IMR-90 (cell line): ENCODE measurements around the gene RGL1. TPM values are rescaled to one million over a fixed set of nuclear protein-coding genes. Genes with fewer than 3 reads are reported as not detected.
A peak's percentile ranks its signal among the peaks of the same experiment; 100 is the strongest.

ENCODE experiments used
- ATAC-seq: fragments of 200-7000 bp; cut with Tn5 transposase; 2 replicates; pipeline ENCODE4 v1.9.1; 2020; ENCODE audit warnings: low read depth, mild to moderate bottlenecking, moderate library complexity
- BruUV-seq: library from RNA; stranded (reverse); fragments of 400-500 nt; replicated peaks from 2 replicates; lab custom pipeline; 2021; lab: Mats Ljungman, UMichigan
- CTCF ChIA-PET: fragments of 300-600 bp; formaldehyde crosslinking; extraction: SDS; loops from one replicate; lab custom pipeline; 2021; ENCODE audit warnings: antibody characterized with exemption; lab: Yijun Ruan, JAX
- POLR2A ChIA-PET: fragments of 300-600 bp; sonication (Branson Sonifier 250); formaldehyde crosslinking; loops from one replicate; lab custom pipeline; 2022; ENCODE audit warnings: antibody characterized with exemption; ENCODE audit not compliant: unreplicated experiment; lab: Charles Lee
- DNase-seq: peaks from one replicate; pipeline ENCODE4 v3.0.0; 2013
- H2AFZ ChIP-seq: replicated peaks from 2 replicates; pipeline ENCODE3; 2013; ENCODE audit warnings: low read length, mild to moderate bottlenecking; ENCODE audit not compliant: poor library complexity
- H2AK5ac ChIP-seq: 2 replicates; pipeline ENCODE4 v1.6.1; 2013; ENCODE audit warnings: low read depth, low read length, inconsistent platforms
- H2AK9ac ChIP-seq: replicated peaks from 2 replicates; pipeline ENCODE3; 2013; ENCODE audit warnings: mild to moderate bottlenecking, low read depth, low read length, moderate library complexity; ENCODE audit not compliant: poor library complexity
- H2BK120ac ChIP-seq: 2 replicates; pipeline ENCODE4 v1.6.1; 2013; ENCODE audit warnings: low read depth, low read length, inconsistent platforms
- H2BK15ac ChIP-seq: 3 replicates; pipeline ENCODE4 v1.6.1; 2013; ENCODE audit warnings: low read depth, low read length, inconsistent platforms
- H2BK20ac ChIP-seq: 2 replicates; pipeline ENCODE4 v1.6.1; 2013; ENCODE audit warnings: low read depth, mild to moderate bottlenecking, inconsistent platforms, low read length, moderate library complexity
- H2BK5ac ChIP-seq: 2 replicates; pipeline ENCODE4 v1.6.1; 2013; ENCODE audit warnings: mild to moderate bottlenecking, low read depth, low read length, inconsistent platforms; ENCODE audit not compliant: poor library complexity, severe bottlenecking
- H3K14ac ChIP-seq: replicated peaks from 2 replicates; pipeline ENCODE4 v1.6.1; 2013; ENCODE audit warnings: low read depth, low read length, inconsistent platforms
- H3K18ac ChIP-seq: 2 replicates; pipeline ENCODE4 v1.6.1; 2013; ENCODE audit warnings: low read depth, low read length, control low read depth
- H3K23ac ChIP-seq: 2 replicates; pipeline ENCODE4 v1.6.1; 2013; ENCODE audit warnings: low read depth, low read length, inconsistent platforms
- H3K27ac ChIP-seq: 2 replicates; pipeline ENCODE4 v1.5.1; 2013; ENCODE audit warnings: mild to moderate bottlenecking, control low read depth, low read length; ENCODE audit not compliant: insufficient read depth
- H3K27me3 ChIP-seq: 2 replicates; pipeline ENCODE4 v1.6.1; 2013; ENCODE audit warnings: low read length; ENCODE audit not compliant: control insufficient read depth, insufficient read depth
- H3K36me3 ChIP-seq: 2 replicates; pipeline ENCODE4 v1.6.1; 2013; ENCODE audit warnings: low read length, mixed read lengths; ENCODE audit not compliant: control insufficient read depth, insufficient read depth
- H3K4ac ChIP-seq: 2 replicates; pipeline ENCODE4 v1.6.1; 2013; ENCODE audit warnings: low read depth, low read length, inconsistent platforms
- H3K4me1 ChIP-seq: 2 replicates; pipeline ENCODE4 v1.6.1; 2013; ENCODE audit warnings: low read length, mixed read lengths; ENCODE audit not compliant: control insufficient read depth, insufficient read depth
- H3K4me2 ChIP-seq: 2 replicates; pipeline ENCODE4 v1.6.1; 2013; ENCODE audit warnings: low read depth, mild to moderate bottlenecking, control low read depth, low read length, moderate library complexity
- H3K4me3 ChIP-seq: 2 replicates; pipeline ENCODE4 v1.5.1; 2013; ENCODE audit warnings: low read depth, mild to moderate bottlenecking, control low read depth, low read length, moderate library complexity; ENCODE audit not compliant: insufficient read depth
- H3K56ac ChIP-seq: 2 replicates; pipeline ENCODE4 v1.6.1; 2013; ENCODE audit warnings: low read length, inconsistent platforms; ENCODE audit not compliant: insufficient read depth; ENCODE audit errors: extremely low read depth
- H3K79me1 ChIP-seq, 2 experiments: 2 replicates each; pipeline ENCODE4 v1.6.1; 2013; ENCODE audit warnings: low read length in 2 of 2, inconsistent platforms in 1 of 2, low read depth in 1 of 2
- H3K9ac ChIP-seq: 2 replicates; pipeline ENCODE4 v1.6.1; 2013; ENCODE audit warnings: low read depth, low read length, control low read depth
- H3K9me1 ChIP-seq: 2 replicates; pipeline ENCODE4 v1.6.1; 2013; ENCODE audit warnings: low read length, inconsistent platforms; ENCODE audit not compliant: insufficient read depth
- H3K9me3 ChIP-seq: 2 replicates; pipeline ENCODE4 v1.6.1; 2013; ENCODE audit warnings: low read length; ENCODE audit not compliant: control insufficient read depth, insufficient read depth
- H4K20me1 ChIP-seq: 2 replicates; pipeline ENCODE4 v1.6.1; 2013; ENCODE audit warnings: low read length, inconsistent platforms; ENCODE audit not compliant: insufficient read depth
- H4K5ac ChIP-seq: 2 replicates; pipeline ENCODE4 v1.6.1; 2013; ENCODE audit warnings: mild to moderate bottlenecking, low read depth, low read length, control low read depth
- H4K8ac ChIP-seq, 2 experiments: 2 replicates each; pipeline ENCODE4 v1.6.1; 2013; ENCODE audit warnings: low read depth in 2 of 2, low read length in 2 of 2, control low read depth in 1 of 2, inconsistent platforms in 1 of 2
- H4K91ac ChIP-seq: 2 replicates; pipeline ENCODE4 v1.6.1; 2013; ENCODE audit warnings: low read depth, low read length, inconsistent platforms; ENCODE audit not compliant: insufficient read depth
- FOS ChIP-seq: fragments of 150-350 bp; IDR thresholded peaks from 2 replicates; pipeline ENCODE4 v1.6.1; 2016; ENCODE audit warnings: low read depth, low read length
- MXI1 ChIP-seq: IDR thresholded peaks from 2 replicates; pipeline ENCODE4 v1.6.1; 2012; ENCODE audit warnings: low read depth, mild to moderate bottlenecking, low read length, moderate library complexity, borderline replicate concordance
- SMC3 ChIP-seq: fragments of 150-350 bp; IDR thresholded peaks from 2 replicates; pipeline ENCODE4 v1.6.1; 2016; ENCODE audit warnings: low read depth, mild to moderate bottlenecking, antibody characterized with exemption, low read length, moderate library complexity
- WGBS, 2 experiments: methylation state at CpG; one replicate each; pipeline versions ENCODE4 v1.1.5 to v1.1.7; 2013; ENCODE audit warnings: missing lambda C conversion rate in 2 of 2; ENCODE audit not compliant: insufficient read length in 1 of 2; ENCODE audit errors: extremely low coverage in 2 of 2; 5-methylcytosine and 5-hydroxymethylcytosine counted together
- dilution Hi-C: fragments of 300-500 bp; cut with HindIII; formaldehyde crosslinking; loops from one replicate; pipeline ENCODE4 v1.14.3; 2018; ENCODE audit warnings: low sequenced_read_pairs; ENCODE audit not compliant: unreplicated experiment
- in situ Hi-C: fragments of 300-500 bp; cut with MboI; formaldehyde crosslinking; loops from 3 replicates; pipeline ENCODE4 v1.14.3; 2019; ENCODE audit warnings: low sequenced_read_pairs, inconsistent platforms, mixed read lengths
- intact Hi-C: fragments of 100-400 bp; cut with micrococcal nuclease; formaldehyde crosslinking; loops from 2 replicates; pipeline ENCODE4 v1.10.0; 2022
- polyA plus RNA-seq, 3 experiments: library from polyadenylated mRNA; depleted of rRNA; stranded (reverse); fragments of >200 nt; gene quantifications; 2 replicates each; pipeline ENCODE4 v1.2.3, GENCODE V29; 2012; ENCODE audit warnings: low replicate concordance in 1 of 3
- total RNA-seq: library from RNA; depleted of rRNA; stranded (reverse); fragments of >200 nt; gene quantifications from 2 replicates; pipeline ENCODE4 v1.2.3, GENCODE V29; 2012

RGL1 gene
- total and polyA plus RNA-seq, 2 of the 4 experiments (the other 2 are of a cell fraction), result 4.7 to 7.5 TPM

DNA sequence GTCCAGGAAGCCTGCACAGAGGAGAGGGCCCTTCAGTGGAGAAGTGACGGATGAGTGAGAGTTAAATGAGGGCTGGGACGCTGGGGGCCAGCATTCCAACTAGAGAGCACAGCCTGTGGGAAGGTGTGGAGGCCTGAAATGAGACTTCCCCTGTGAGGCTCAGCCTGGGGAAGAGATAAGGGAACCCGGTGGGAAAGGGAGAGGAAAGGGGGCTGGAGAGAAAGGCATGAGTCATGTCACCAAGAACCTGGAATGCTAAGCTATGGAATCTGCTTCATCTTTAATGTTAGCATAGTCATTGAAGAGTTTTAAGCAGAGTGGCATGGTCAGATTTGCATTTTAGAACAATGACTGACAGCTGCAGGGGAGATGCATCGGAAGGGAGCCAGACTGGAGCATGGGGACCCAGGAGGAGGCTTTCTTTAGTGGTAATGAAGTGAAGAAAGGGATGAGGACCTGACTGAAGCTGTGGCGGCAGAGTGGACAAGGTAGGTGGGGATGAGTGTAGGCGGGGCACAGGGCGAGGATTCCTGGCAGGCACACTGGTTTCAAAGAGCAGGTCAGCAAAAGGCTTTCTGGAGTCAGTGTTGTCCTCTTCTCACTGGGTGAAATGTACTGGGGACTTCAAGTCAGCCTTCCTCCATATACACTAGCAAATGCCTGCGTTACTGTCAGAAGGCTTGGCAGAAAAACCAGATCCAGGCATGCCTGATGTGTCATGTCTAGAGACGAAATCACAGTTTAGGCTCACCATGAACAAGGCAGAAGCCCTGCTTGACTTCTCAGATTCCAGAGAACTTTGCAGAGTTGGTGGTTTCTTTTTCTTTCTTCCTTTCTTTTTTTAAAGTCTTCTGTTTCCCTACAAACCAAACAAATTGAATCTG, 8.0 kb downstream of the RGL1 start:
- H3K4me3 ChIP-seq, result no peak overlapping the region
- in situ Hi-C loops, result no loop called here
- 40% methylated on average over 2 of the region's 9 CpGs; no CpG with 5 or more reads in 1 of the 2 experiments for WGBS, 2 experiments

More for the DNA sequence above, 8.0 kb downstream of the RGL1 start:
- Histone ChIP-seq H3K23ac (no peak overlapping the region), H3K14ac (no peak overlapping the region), H3K9me3 (no peaks in the 10 kb centered on the region), H3K56ac (no peak overlapping the region), H2AK9ac (no peak overlapping the region), H4K91ac (peak overlapping the region; percentile 4; the same call in 1 of the 2 replicates), H2BK20ac (0 out of 2 replicates have a peak overlapping the region, but pooled peaks have one; percentile 10), H2AK5ac (peak overlapping the region; percentile 63; the same call in 1 of the 2 replicates), H2BK5ac (no peak overlapping the region), H3K27me3 (no peaks in the 10 kb centered on the region), H3K9me1 (peaks cover 9% of the 10 kb centered on the region), H2BK15ac (peak overlapping the region; percentile 7; the same call in 1 of the 3 replicates), H3K18ac (no peak overlapping the region), H2AFZ (no peak overlapping the region), H3K4me2 (peak overlapping the region; percentile 29), H4K20me1 (peaks cover 6% of the 10 kb centered on the region; the same call in 1 of the 2 replicates), H3K4ac (peak overlapping the region; percentile 16; the same call in 1 of the 2 replicates), H3K9ac (no peak overlapping the region), H3K79me1 (peaks cover 6 to 44% of the 10 kb centered on the region in 2 experiments), H4K8ac (peak overlapping the region in 1 of 2 experiments; percentile 5; a peak in 1 of 4 replicates), H3K4me1 (peaks cover 12% of the 10 kb centered on the region), H3K36me3 (no peaks in the 10 kb centered on the region), H4K5ac (no peak overlapping the region), H3K27ac (no peak overlapping the region), H2BK120ac (peak overlapping the region; percentile 30; the same call in 1 of the 2 replicates)
- ATAC-seq, result peak; percentile 87
- dilution Hi-C loops, result no loop called here
- POLR2A ChIA-PET, result no interaction called here
- no TSS peak for BruUV-seq
- DNase-seq, result peak; percentile 83
- TF ChIP-seq FOS, result no peak
- TF ChIP-seq MXI1, result 0 out of 2 replicates have a peak, but pooled peaks have one; percentile 42
- TF ChIP-seq SMC3, result no peak
- intact Hi-C loops, result no loop called here
- CTCF ChIA-PET, result no interaction called here
